Neural progenitor cell (in vitro differentiated cells): ENCODE data around the gene WSCD2. TPM values are rescaled to one million over a fixed set of nuclear protein-coding genes. Genes with fewer than 3 reads are reported as not detected.
A peak's percentile ranks its signal among the peaks of the same experiment; 100 is the strongest.

ENCODE experiments used
- DNase-seq: peaks from one replicate; pipeline ENCODE4 v3.0.0-alpha.2; 2016; ENCODE audit warnings: low spot score
- H2AFZ ChIP-seq: fragments of 200-600 bp; sonication (generic); replicated peaks from 2 replicates; pipeline ENCODE4 v1.6.1; 2016; ENCODE audit warnings: antibody characterized with exemption
- H3F3A ChIP-seq: fragments of 200-600 bp; sonication (generic); 2 replicates; pipeline ENCODE4 v1.6.1; 2016; ENCODE audit warnings: antibody characterized with exemption, low read depth
- H3K27ac ChIP-seq: fragments of 200-600 bp; sonication (generic); 2 replicates; pipeline ENCODE4 v1.5.1; 2016; ENCODE audit warnings: mild to moderate bottlenecking
- H3K27me3 ChIP-seq: fragments of 200-600 bp; sonication (generic); 2 replicates; pipeline ENCODE4 v1.6.1; 2016; ENCODE audit warnings: mild to moderate bottlenecking, moderate library complexity
- H3K36me3 ChIP-seq: fragments of 200-600 bp; sonication (generic); 2 replicates; pipeline ENCODE4 v1.5.1; 2016
- H3K4me1 ChIP-seq: fragments of 200-600 bp; sonication (generic); 2 replicates; pipeline ENCODE4 v1.6.1; 2016; ENCODE audit warnings: mixed run types
- H3K4me2 ChIP-seq: fragments of 200-600 bp; sonication (generic); 2 replicates; pipeline ENCODE4 v1.6.1; 2016
- H3K4me3 ChIP-seq: fragments of 200-600 bp; sonication (generic); 2 replicates; pipeline ENCODE4 v1.5.1; 2016
- H3K79me2 ChIP-seq: fragments of 200-600 bp; sonication (generic); 2 replicates; pipeline ENCODE4 v1.6.1; 2016; ENCODE audit warnings: low read depth
- H3K9ac ChIP-seq: fragments of 200-600 bp; sonication (generic); 2 replicates; pipeline ENCODE4 v1.6.1; 2016
- H3K9me3 ChIP-seq: fragments of 200-600 bp; sonication (generic); 2 replicates; pipeline ENCODE4 v1.5.1; 2016; ENCODE audit warnings: low read depth
- H4K20me1 ChIP-seq: fragments of 200-600 bp; sonication (generic); 2 replicates; pipeline ENCODE4 v1.6.1; 2016; ENCODE audit warnings: low read depth
- H3K27ac Mint-ChIP-seq: 3 replicates; pipeline ENCODE4 v1.8.0; 2021; ENCODE audit warnings: mixed read lengths
- H3K27me3 Mint-ChIP-seq: 2 replicates; pipeline ENCODE4 v1.8.0; 2022; ENCODE audit warnings: low read depth, mild to moderate bottlenecking, inconsistent platforms, moderate library complexity, mixed read lengths; ENCODE audit not compliant: insufficient read depth
- H3K36me3 Mint-ChIP-seq: 3 replicates; pipeline ENCODE4 v1.8.0; 2021; ENCODE audit warnings: mixed read lengths
- H3K4me1 Mint-ChIP-seq: 3 replicates; pipeline ENCODE4 v1.8.0; 2021; ENCODE audit warnings: mixed read lengths
- H3K4me3 Mint-ChIP-seq: 3 replicates; pipeline ENCODE4 v1.8.0; 2021; ENCODE audit warnings: mild to moderate bottlenecking, moderate library complexity, mixed read lengths
- H3K9me3 Mint-ChIP-seq: 3 replicates; pipeline ENCODE4 v1.8.0; 2020; ENCODE audit warnings: mixed read lengths
- EZH2 ChIP-seq: fragments of 200-600 bp; sonication (generic); IDR thresholded peaks from 2 replicates; pipeline ENCODE4 v1.6.1; 2017; ENCODE audit warnings: antibody characterized with exemption, mild to moderate bottlenecking, moderate library complexity
- EZH2phosphoT487 ChIP-seq: fragments of 200-600 bp; sonication (generic); IDR thresholded peaks from 2 replicates; pipeline ENCODE4 v1.6.1; 2017; ENCODE audit warnings: antibody characterized with exemption
- total RNA-seq: library from RNA; depleted of rRNA; stranded (reverse); fragments of >200 nt; gene quantifications from 2 replicates; pipeline ENCODE4 v1.2.3, GENCODE V29; 2015; ENCODE audit warnings: low replicate concordance
- TF ChIP-seq, protein P1 (sequence below): fragments of 200-600 bp; sonication (generic); IDR thresholded peaks from 2 replicates; pipeline ENCODE4 v1.5.1; 2017; ENCODE audit warnings: antibody characterized with exemption, mild to moderate bottlenecking

The WSCD2 gene
- total RNA-seq, 1 donor from 2014 or later = 6.6 TPM

DNA sequence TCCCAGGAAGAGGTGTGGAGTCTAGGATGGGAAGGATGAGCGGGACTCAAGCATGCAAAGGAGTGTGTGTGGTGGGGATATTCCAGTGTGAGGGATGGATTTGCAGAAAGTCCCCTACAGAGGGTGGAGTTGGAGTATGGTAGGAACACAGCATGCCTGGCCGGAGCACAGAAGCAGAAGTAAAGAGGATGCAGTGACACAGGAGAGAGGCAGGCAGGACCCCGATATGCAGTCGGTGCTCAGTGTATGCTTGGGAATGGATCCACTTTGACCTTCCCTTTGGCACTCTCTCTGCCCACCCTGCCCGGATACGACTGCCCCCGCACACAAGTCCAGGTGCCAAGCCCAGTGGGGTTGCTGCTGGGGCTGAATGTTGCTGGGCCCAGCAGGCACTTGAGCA lies 21.3 kb downstream of the WSCD2 start:
- Histone ChIP-seq H3K36me3 (no peaks in the 10 kb centered on the region), H3K79me2 (no peaks in the 10 kb centered on the region), H3K27me3 (no peaks in the 10 kb centered on the region), H3K4me3 (no peak overlapping the region), H3K9ac (no peak overlapping the region), H3K4me2 (no peak overlapping the region), H3K9me3 (no peaks in the 10 kb centered on the region), H2AFZ (no peak overlapping the region), H3K27ac (no peak overlapping the region), H3F3A (peaks cover 4% of the 10 kb centered on the region), H3K4me1 (peaks cover 33% of the 10 kb centered on the region), H4K20me1 (no peaks in the 10 kb centered on the region)
- no peaks in the 10 kb centered on the region for H3K9me3 Mint-ChIP-seq
- H3K4me1 Mint-ChIP-seq = peaks cover 34% of the 10 kb centered on the region
- DNase-seq = no peak
- peaks cover 13% of the 10 kb centered on the region for H3K27me3 Mint-ChIP-seq
- TF ChIP-seq EZH2phosphoT487 (no peak), EZH2 (no peak)
- TF ChIP-seq, protein P1, sequence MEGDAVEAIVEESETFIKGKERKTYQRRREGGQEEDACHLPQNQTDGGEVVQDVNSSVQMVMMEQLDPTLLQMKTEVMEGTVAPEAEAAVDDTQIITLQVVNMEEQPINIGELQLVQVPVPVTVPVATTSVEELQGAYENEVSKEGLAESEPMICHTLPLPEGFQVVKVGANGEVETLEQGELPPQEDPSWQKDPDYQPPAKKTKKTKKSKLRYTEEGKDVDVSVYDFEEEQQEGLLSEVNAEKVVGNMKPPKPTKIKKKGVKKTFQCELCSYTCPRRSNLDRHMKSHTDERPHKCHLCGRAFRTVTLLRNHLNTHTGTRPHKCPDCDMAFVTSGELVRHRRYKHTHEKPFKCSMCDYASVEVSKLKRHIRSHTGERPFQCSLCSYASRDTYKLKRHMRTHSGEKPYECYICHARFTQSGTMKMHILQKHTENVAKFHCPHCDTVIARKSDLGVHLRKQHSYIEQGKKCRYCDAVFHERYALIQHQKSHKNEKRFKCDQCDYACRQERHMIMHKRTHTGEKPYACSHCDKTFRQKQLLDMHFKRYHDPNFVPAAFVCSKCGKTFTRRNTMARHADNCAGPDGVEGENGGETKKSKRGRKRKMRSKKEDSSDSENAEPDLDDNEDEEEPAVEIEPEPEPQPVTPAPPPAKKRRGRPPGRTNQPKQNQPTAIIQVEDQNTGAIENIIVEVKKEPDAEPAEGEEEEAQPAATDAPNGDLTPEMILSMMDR = no peak
- H3K4me3 Mint-ChIP-seq = no peak overlapping the region
- no peaks in the 10 kb centered on the region for H3K36me3 Mint-ChIP-seq
- no peak overlapping the region for H3K27ac Mint-ChIP-seq

GRCh38 chr12:108151533-108152169 lies 22.6 kb downstream of the WSCD2 start:
- H3K4me1 ChIP-seq = peaks cover 21% of the 10 kb centered on the region
- H3K9me3 ChIP-seq = no peaks in the 10 kb centered on the region
- peaks cover 25% of the 10 kb centered on the region for H3K4me1 Mint-ChIP-seq
- H3K27ac Mint-ChIP-seq = peak overlapping the region; percentile 61
- H3K36me3 ChIP-seq = no peaks in the 10 kb centered on the region
- no peak overlapping the region for H3K9ac ChIP-seq
- peaks cover 4% of the 10 kb centered on the region for H3F3A ChIP-seq
- H3K9me3 Mint-ChIP-seq = no peaks in the 10 kb centered on the region
- H3K27me3 Mint-ChIP-seq = peaks cover 10% of the 10 kb centered on the region
- H2AFZ ChIP-seq = no peak overlapping the region
- H3K27ac ChIP-seq = no peak overlapping the region
- TF ChIP-seq EZH2 = no peak
- TF ChIP-seq, protein P1 = no peak
- no peak for TF ChIP-seq EZH2phosphoT487
- no peaks in the 10 kb centered on the region for H4K20me1 ChIP-seq
- no peak for DNase-seq
- H3K79me2 ChIP-seq = no peaks in the 10 kb centered on the region
- H3K4me3 ChIP-seq = no peak overlapping the region
- no peak overlapping the region for H3K4me3 Mint-ChIP-seq
- H3K27me3 ChIP-seq = no peaks in the 10 kb centered on the region
- H3K36me3 Mint-ChIP-seq = no peaks in the 10 kb centered on the region
- H3K4me2 ChIP-seq = no peak overlapping the region

DNA sequence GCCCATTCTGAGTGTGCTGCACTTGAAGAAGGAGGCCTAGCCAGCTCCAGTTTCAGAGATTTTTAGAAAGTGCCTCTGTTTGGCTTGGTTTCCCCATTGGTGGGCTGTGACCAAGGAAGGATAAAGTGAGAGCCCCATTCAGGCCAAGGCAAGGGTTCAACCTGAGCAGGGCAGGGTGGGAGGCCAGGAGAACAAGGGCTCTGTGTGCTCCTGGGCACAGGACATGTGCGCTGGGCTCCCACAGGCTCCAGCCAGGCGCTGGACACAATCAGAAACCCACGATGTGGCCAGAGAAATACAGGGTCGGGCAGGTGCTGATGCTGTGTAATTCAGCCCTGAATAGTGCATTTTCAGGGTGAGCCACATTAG lies 23.1 kb downstream of the WSCD2 start:
- H3K79me2 ChIP-seq = no peaks in the 10 kb centered on the region
- H3K4me1 ChIP-seq = peaks cover 21% of the 10 kb centered on the region
- peaks cover 4% of the 10 kb centered on the region for H3F3A ChIP-seq
- no peak overlapping the region for H3K9ac ChIP-seq
- H3K36me3 ChIP-seq = no peaks in the 10 kb centered on the region
- H3K9me3 ChIP-seq = no peaks in the 10 kb centered on the region
- peaks cover 10% of the 10 kb centered on the region for H3K27me3 Mint-ChIP-seq
- no peak overlapping the region for H3K27ac ChIP-seq
- no peaks in the 10 kb centered on the region for H3K9me3 Mint-ChIP-seq
- H3K4me3 ChIP-seq = no peak overlapping the region
- H3K36me3 Mint-ChIP-seq = no peaks in the 10 kb centered on the region
- no peaks in the 10 kb centered on the region for H4K20me1 ChIP-seq
- no peaks in the 10 kb centered on the region for H3K27me3 ChIP-seq
- no peak for DNase-seq
- H3K4me1 Mint-ChIP-seq = peaks cover 25% of the 10 kb centered on the region
- no peak overlapping the region for H3K4me2 ChIP-seq
- H3K4me3 Mint-ChIP-seq = no peak overlapping the region
- no peak overlapping the region for H2AFZ ChIP-seq
- no peak overlapping the region for H3K27ac Mint-ChIP-seq
- TF ChIP-seq EZH2phosphoT487 (no peak), EZH2 (no peak)
- TF ChIP-seq, protein P1 = no peak
